ENCODE measurements around the gene OXCT1. TPM values are rescaled to one million over a fixed set of nuclear protein-coding genes. Genes with fewer than 3 reads are reported as not detected.

The OXCT1 gene
- 55.3 and 65.9 TPM in 2 replicates for total RNA-seq (2014; rRNA removed; shearing (Covaris generic))

- no peaks in the 10 kb centered on the region for H3K9me3 ChIP-seq (replicated peaks)
- no peaks in the 10 kb centered on the region; the same call in 1 of the 2 replicates for H3K36me3 ChIP-seq
- peak within 1 kb of the TSS; percentile 88 for H3K4me3 ChIP-seq
- H3K27ac ChIP-seq, result peak within 1 kb of the TSS; percentile 79
- H3K4me1 ChIP-seq, result peaks cover 5% of the 10 kb centered on the region; the same call in 1 of the 2 replicates
- no peaks in the 10 kb centered on the region for H3K27me3 ChIP-seq
- DNase-seq, result peak; percentile 84 to 88
Observed at GRCh38 chr5:41869724-41870626, at the start of gene OXCT1. Gene OXCT1 (minus strand): TSS chr5:41870425. CDS start chr5:41870358, 67 bp downstream.

GRCh38 chr5:41918105-41918504 lies 47.9 kb upstream of the OXCT1 start:
- no peaks in the 10 kb centered on the region for H3K9me3 ChIP-seq (replicated peaks)
- H3K27me3 ChIP-seq, result no peaks in the 10 kb centered on the region
- H3K27ac ChIP-seq, result no peak overlapping the region
- H3K4me1 ChIP-seq, result no peaks in the 10 kb centered on the region
- H3K4me3 ChIP-seq, result no peak overlapping the region
- peaks cover 63% of the 10 kb centered on the region for H3K36me3 ChIP-seq
- no peak for DNase-seq

GRCh38 chr5:41908374-41909079 lies 38.3 kb upstream of the OXCT1 start:
- Histone ChIP-seq H3K9me3 (replicated peaks) (no peaks in the 10 kb centered on the region), H3K4me3 (no peak overlapping the region), H3K36me3 (peaks cover 47% of the 10 kb centered on the region), H3K27ac (no peak overlapping the region), H3K27me3 (no peaks in the 10 kb centered on the region), H3K4me1 (no peaks in the 10 kb centered on the region)
- DNase-seq, result no peak

GRCh38 chr5:41906151-41906550 lies 35.9 kb upstream of the OXCT1 start:
- Histone ChIP-seq H3K27ac (no peak overlapping the region), H3K9me3 (replicated peaks) (no peaks in the 10 kb centered on the region), H3K4me3 (no peak overlapping the region), H3K27me3 (no peaks in the 10 kb centered on the region), H3K36me3 (peaks cover 28% of the 10 kb centered on the region), H3K4me1 (peaks cover 4% of the 10 kb centered on the region; the same call in 1 of the 2 replicates)
- no peak for DNase-seq

- H3K4me3 ChIP-seq, result peak within 1 kb of the TSS; percentile 75
- peak; percentile 99 to 100 for DNase-seq
- H3K27me3 ChIP-seq, result no peaks in the 10 kb centered on the region
- H3K36me3 ChIP-seq, result peaks cover 9% of the 10 kb centered on the region
- H3K4me1 ChIP-seq, result peaks cover 4% of the 10 kb centered on the region; the same call in 1 of the 2 replicates
- H3K27ac ChIP-seq, result peak within 1 kb of the TSS; percentile 70
- no peaks in the 10 kb centered on the region for H3K9me3 ChIP-seq (replicated peaks)
Observed at GRCh38 chr5:41903892-41904799, 33.9 kb upstream of the OXCT1 start, which contains the start of gene RIMOC1. Gene RIMOC1 (plus strand): TSS chr5:41904344. CDS start chr5:41904368, 24 bp downstream.

GRCh38 chr5:41903382-41903891 lies 33.2 kb upstream of the OXCT1 start:
- H3K9me3 ChIP-seq (replicated peaks), result no peaks in the 10 kb centered on the region
- DNase-seq, result no peak
- no peaks in the 10 kb centered on the region for H3K27me3 ChIP-seq
- H3K36me3 ChIP-seq, result peaks cover 3% of the 10 kb centered on the region
- H3K4me3 ChIP-seq, result peak overlapping the region; percentile 75
- peak overlapping the region; percentile 29 for H3K27ac ChIP-seq
- peaks cover 4% of the 10 kb centered on the region; the same call in 1 of the 2 replicates for H3K4me1 ChIP-seq

- H3K4me3 ChIP-seq, result no peak overlapping the region
- H3K4me1 ChIP-seq, result no peaks in the 10 kb centered on the region
- H3K27ac ChIP-seq, result no peak overlapping the region
- no peaks in the 10 kb centered on the region for H3K36me3 ChIP-seq
- no peaks in the 10 kb centered on the region for H3K27me3 ChIP-seq
- DNase-seq, result no peak
- H3K9me3 ChIP-seq (replicated peaks), result no peaks in the 10 kb centered on the region
Observed at GRCh38 chr5:41896230-41896629, 26.0 kb upstream of the OXCT1 start.

GRCh38 chr5:41893074-41893851 lies 23.0 kb upstream of the OXCT1 start:
- Histone ChIP-seq H3K36me3 (no peaks in the 10 kb centered on the region), H3K27me3 (no peaks in the 10 kb centered on the region), H3K4me3 (no peak overlapping the region), H3K9me3 (replicated peaks) (no peaks in the 10 kb centered on the region), H3K4me1 (no peaks in the 10 kb centered on the region), H3K27ac (no peak overlapping the region)
- DNase-seq, result no peak

GRCh38 chr5:41892031-41892430 lies 21.8 kb upstream of the OXCT1 start:
- Histone ChIP-seq H3K4me3 (no peak overlapping the region), H3K9me3 (replicated peaks) (no peaks in the 10 kb centered on the region), H3K27ac (no peak overlapping the region), H3K27me3 (no peaks in the 10 kb centered on the region), H3K36me3 (no peaks in the 10 kb centered on the region), H3K4me1 (no peaks in the 10 kb centered on the region)
- DNase-seq, result no peak

- no peak for DNase-seq
- Histone ChIP-seq H3K9me3 (replicated peaks) (no peaks in the 10 kb centered on the region; the same call in 1 of the 2 replicates), H3K27me3 (no peaks in the 10 kb centered on the region), H3K4me1 (no peaks in the 10 kb centered on the region), H3K27ac (no peak overlapping the region), H3K4me3 (no peak overlapping the region), H3K36me3 (0 out of 2 replicates have a peak, but pooled peaks cover under 1% of the 10 kb centered on the region)
Observed at GRCh38 chr5:41891066-41891707, 21.0 kb upstream of the OXCT1 start.

GRCh38 chr5:41885286-41885685 lies 15.1 kb upstream of the OXCT1 start:
- Histone ChIP-seq H3K9me3 (replicated peaks) (no peaks in the 10 kb centered on the region; the same call in 1 of the 2 replicates), H3K36me3 (0 out of 2 replicates have a peak, but pooled peaks cover 2% of the 10 kb centered on the region), H3K4me3 (no peak overlapping the region), H3K27ac (no peak overlapping the region), H3K4me1 (peaks cover 9% of the 10 kb centered on the region), H3K27me3 (no peaks in the 10 kb centered on the region)
- DNase-seq, result no peak

GRCh38 chr5:41883936-41884335 lies 13.7 kb upstream of the OXCT1 start:
- DNase-seq, result no peak
- 0 out of 2 replicates have a peak, but pooled peaks cover 2% of the 10 kb centered on the region for H3K36me3 ChIP-seq

GRCh38 chr5:41883243-41883642 lies 13.0 kb upstream of the OXCT1 start:
- Histone ChIP-seq H3K27me3 (no peaks in the 10 kb centered on the region), H3K36me3 (0 out of 2 replicates have a peak, but pooled peaks cover 2% of the 10 kb centered on the region), H3K4me1 (peaks cover 9% of the 10 kb centered on the region), H3K4me3 (no peak overlapping the region), H3K9me3 (replicated peaks) (no peaks in the 10 kb centered on the region; the same call in 1 of the 2 replicates), H3K27ac (no peak overlapping the region)
- peak; percentile 9 to 42 for DNase-seq

More at GRCh38 chr5:41883936-41884335, 13.7 kb upstream of the OXCT1 start:
- Histone ChIP-seq H3K4me3 (no peak overlapping the region), H3K9me3 (replicated peaks) (no peaks in the 10 kb centered on the region; the same call in 1 of the 2 replicates), H3K27ac (no peak overlapping the region), H3K4me1 (peaks cover 9% of the 10 kb centered on the region), H3K27me3 (no peaks in the 10 kb centered on the region)
